Stomach (tissue), 9 donors: ENCODE data around the gene TNMD. TPM values are rescaled to one million over a fixed set of nuclear protein-coding genes. Genes with fewer than 3 reads are reported as not detected.

ENCODE experiments used
- DNase-seq, 2 donors: peaks; one replicate each; pipeline versions ENCODE4 v3.0.0 to v3.0.0-alpha.2; 2013 to 2019
- H3K27ac ChIP-seq, 5 donors: fragments of 200-600 bp in 4 of 5; sonication (generic) in 4 of 5; one replicate each; pipeline ENCODE4 v1.5.1; 2013 to 2019; ENCODE audit warnings: mild to moderate bottlenecking in 1 of 5, moderate library complexity in 1 of 5
- H3K27me3 ChIP-seq, 3 donors: fragments of 200-600 bp; sonication (generic); one replicate each; pipeline ENCODE4 v1.5.1; 2017 to 2019; ENCODE audit warnings: mixed run types in 1 of 3
- H3K36me3 ChIP-seq, 4 donors: fragments of 200-600 bp; sonication (generic); 1 replicate in 3 of 4; 2 replicates in 1 of 4; pipeline ENCODE4 v1.5.1; 2016 to 2019
- H3K4me1 ChIP-seq, 4 donors: fragments of 200-600 bp; sonication (generic); one replicate each; pipeline ENCODE4 v1.5.1; 2016 to 2019
- H3K4me3 ChIP-seq, 4 donors: fragments of 200-600 bp; sonication (generic) in 3 of 4; one replicate each; pipeline ENCODE4 v1.5.1; 2016 to 2019; ENCODE audit warnings: mild to moderate bottlenecking in 1 of 4
- H3K9me3 ChIP-seq, 4 donors: fragments of 200-600 bp; sonication (generic); one replicate each; pipeline ENCODE4 v1.5.1; 2016 to 2019
- EP300 ChIP-seq: sonication (generic); formaldehyde crosslinking; IDR thresholded peaks from one replicate; pipeline ENCODE4 v1.6.1; 2017; ENCODE audit warnings: antibody characterized with exemption
- POLR2A ChIP-seq, 4 donors: fragments of 450-650 bp; IDR thresholded peaks; one replicate each; pipeline ENCODE4 v1.6.1; 2016; ENCODE audit warnings: antibody characterized with exemption in 4 of 4, control low read depth in 2 of 4, mild to moderate bottlenecking in 1 of 4, moderate library complexity in 1 of 4
- POLR2AphosphoS5 ChIP-seq, 3 donors: sonication (generic); formaldehyde crosslinking; IDR thresholded peaks; one replicate each; pipeline ENCODE4 v1.6.1; 2016; ENCODE audit warnings: antibody characterized with exemption in 3 of 3
- WGBS, 5 donors: extraction: QIAGEN DNeasy Blood & Tissue Kit in 3 of 5; methylation state at CpG; one replicate each; pipeline versions ENCODE4 v1.1.5 to v1.1.7; 2013 to 2018; 5-methylcytosine and 5-hydroxymethylcytosine counted together
- intact Hi-C: fragments of 100-400 bp; cut with DNase I; formaldehyde crosslinking; loops from one replicate; pipeline ENCODE4 v1.15.1; 2023; ENCODE audit warnings: low total_unique reads
- polyA plus RNA-seq, 3 donors: library from polyadenylated mRNA; stranded (reverse); fragments of 200-250 nt; gene quantifications; one replicate each; pipeline ENCODE4 v1.2.3, GENCODE V29; 2013
- total RNA-seq, 5 donors: library from RNA; depleted of rRNA; stranded (reverse); fragments of >200 nt; gene quantifications; one replicate each; pipeline versions ENCODE4 v1.1.0 to v1.2.3, GENCODE V29; 2014 to 2016
- TF ChIP-seq, protein P1 (sequence below), 7 experiments: fragments of 450-650 bp in 4 of 7; fragments of 200-600 bp in 3 of 7; sonication (generic) in 3 of 7; IDR thresholded peaks; one replicate each; pipeline ENCODE4 v1.5.1; 2016 to 2019; ENCODE audit warnings: antibody characterized with exemption in 7 of 7, control low read depth in 2 of 7, mild to moderate bottlenecking in 1 of 7
- donor health status: healthy with polysubstance abuse.
- donor health status: Bipolar disorder and iron deficiency.
- donor health status: healthy.

The TNMD gene
- total and polyA plus RNA-seq, 8 donors, result 2.3 to 2.4 TPM; not detected in 6

DNA sequence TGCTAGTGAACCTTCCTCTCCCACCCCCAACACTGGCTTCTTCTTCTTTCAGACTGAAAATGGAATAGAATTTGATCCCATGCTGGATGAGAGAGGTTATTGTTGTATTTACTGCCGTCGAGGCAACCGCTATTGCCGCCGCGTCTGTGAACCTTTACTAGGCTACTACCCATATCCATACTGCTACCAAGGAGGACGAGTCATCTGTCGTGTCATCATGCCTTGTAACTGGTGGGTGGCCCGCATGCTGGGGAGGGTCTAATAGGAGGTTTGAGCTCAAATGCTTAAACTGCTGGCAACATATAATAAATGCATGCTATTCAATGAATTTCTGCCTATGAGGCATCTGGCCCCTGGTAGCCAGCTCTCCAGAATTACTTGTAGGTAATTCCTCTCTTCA, 14.7 kb downstream of the TNMD start:
- WGBS, 5 donors, result 72 to 94% (median 84%) methylated on average over 9 of the region's 9 CpGs
- Histone ChIP-seq H3K9me3 (no peaks in the 10 kb centered on the region), H3K36me3 (no peaks in the 10 kb centered on the region), H3K4me1 (no peaks in the 10 kb centered on the region), H3K4me3 (no peak overlapping the region), H3K27me3 (no peaks in the 10 kb centered on the region), H3K27ac (no peak overlapping the region)
- no peak for DNase-seq
- TF ChIP-seq, protein P1, sequence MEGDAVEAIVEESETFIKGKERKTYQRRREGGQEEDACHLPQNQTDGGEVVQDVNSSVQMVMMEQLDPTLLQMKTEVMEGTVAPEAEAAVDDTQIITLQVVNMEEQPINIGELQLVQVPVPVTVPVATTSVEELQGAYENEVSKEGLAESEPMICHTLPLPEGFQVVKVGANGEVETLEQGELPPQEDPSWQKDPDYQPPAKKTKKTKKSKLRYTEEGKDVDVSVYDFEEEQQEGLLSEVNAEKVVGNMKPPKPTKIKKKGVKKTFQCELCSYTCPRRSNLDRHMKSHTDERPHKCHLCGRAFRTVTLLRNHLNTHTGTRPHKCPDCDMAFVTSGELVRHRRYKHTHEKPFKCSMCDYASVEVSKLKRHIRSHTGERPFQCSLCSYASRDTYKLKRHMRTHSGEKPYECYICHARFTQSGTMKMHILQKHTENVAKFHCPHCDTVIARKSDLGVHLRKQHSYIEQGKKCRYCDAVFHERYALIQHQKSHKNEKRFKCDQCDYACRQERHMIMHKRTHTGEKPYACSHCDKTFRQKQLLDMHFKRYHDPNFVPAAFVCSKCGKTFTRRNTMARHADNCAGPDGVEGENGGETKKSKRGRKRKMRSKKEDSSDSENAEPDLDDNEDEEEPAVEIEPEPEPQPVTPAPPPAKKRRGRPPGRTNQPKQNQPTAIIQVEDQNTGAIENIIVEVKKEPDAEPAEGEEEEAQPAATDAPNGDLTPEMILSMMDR (IDR thresholded peaks at IDR 0.05), result no peak
- no peak for TF ChIP-seq POLR2A (IDR thresholded peaks at IDR 0.05)
- no peak for TF ChIP-seq POLR2AphosphoS5 (IDR thresholded peaks at IDR 0.05)
- TF ChIP-seq EP300, result no peak
- intact Hi-C loops, result no loop called here

DNA sequence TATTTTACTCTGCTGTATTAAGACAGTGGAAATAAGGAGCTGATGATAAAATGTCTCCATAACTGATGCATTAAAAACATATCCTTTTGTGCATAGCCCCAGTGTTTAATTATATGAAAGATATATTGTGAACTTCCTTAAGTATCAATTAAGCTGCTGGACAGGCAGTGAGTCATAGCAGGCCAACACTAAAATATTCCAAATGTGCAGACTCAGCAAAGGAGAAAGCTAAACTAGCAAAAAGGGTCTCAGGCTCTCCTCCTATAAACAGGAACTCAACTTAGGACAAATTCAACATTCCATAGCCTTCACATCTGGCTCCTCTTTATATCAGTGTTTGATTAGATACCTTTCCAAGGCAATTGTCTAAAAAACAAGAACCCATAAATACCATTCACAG, 15.6 kb downstream of the TNMD start:
- TF ChIP-seq, protein P1 (IDR thresholded peaks at IDR 0.05), result no peak
- TF ChIP-seq EP300, result no peak
- no peak for TF ChIP-seq POLR2AphosphoS5 (IDR thresholded peaks at IDR 0.05)
- TF ChIP-seq POLR2A (IDR thresholded peaks at IDR 0.05), result no peak
- H3K4me3 ChIP-seq, result no peak overlapping the region
- intact Hi-C loops, result no loop called here
- no peak overlapping the region for H3K27ac ChIP-seq
- no peaks in the 10 kb centered on the region for H3K9me3 ChIP-seq
- no peak for DNase-seq
- H3K36me3 ChIP-seq, result no peaks in the 10 kb centered on the region
- H3K27me3 ChIP-seq, result no peaks in the 10 kb centered on the region
- H3K4me1 ChIP-seq, result no peaks in the 10 kb centered on the region

GRCh38 chrX:100600758-100601157, 16.0 kb downstream of the TNMD start:
- H3K9me3 ChIP-seq, result no peaks in the 10 kb centered on the region
- no peaks in the 10 kb centered on the region for H3K4me1 ChIP-seq
- H3K36me3 ChIP-seq, result no peaks in the 10 kb centered on the region
- WGBS, 5 donors, result 18 to 57% (median 31%) methylated on average over 1 of the region's 1 CpG
- no peak overlapping the region for H3K4me3 ChIP-seq
- intact Hi-C loops, result no loop called here
- no peak overlapping the region for H3K27ac ChIP-seq
- no peak for DNase-seq
- no peak for TF ChIP-seq POLR2A (IDR thresholded peaks at IDR 0.05)
- TF ChIP-seq POLR2AphosphoS5 (IDR thresholded peaks at IDR 0.05), result no peak
- TF ChIP-seq EP300, result no peak
- TF ChIP-seq, protein P1 (IDR thresholded peaks at IDR 0.05), result no peak
- no peaks in the 10 kb centered on the region for H3K27me3 ChIP-seq

- Histone ChIP-seq H3K27me3 (no peaks in the 10 kb centered on the region), H3K36me3 (no peaks in the 10 kb centered on the region), H3K9me3 (no peaks in the 10 kb centered on the region), H3K4me1 (no peaks in the 10 kb centered on the region), H3K4me3 (no peak overlapping the region), H3K27ac (no peak overlapping the region)
- DNase-seq, result no peak
- WGBS, 5 donors, result 11 to 61% (median 33%) methylated on average over 1 of the region's 1 CpG
- intact Hi-C loops, result no loop called here
- TF ChIP-seq POLR2A (IDR thresholded peaks at IDR 0.05) (no peak), POLR2AphosphoS5 (IDR thresholded peaks at IDR 0.05) (no peak), EP300 (no peak)
- TF ChIP-seq, protein P1 (IDR thresholded peaks at IDR 0.05), result no peak
Observed at GRCh38 chrX:100606753-100607152, 22.0 kb downstream of the TNMD start.
